Upper lobe of right lung (tissue), 1 donor: ENCODE results near the gene OAS1. TPM values are rescaled to one million over a fixed set of nuclear protein-coding genes. Genes with fewer than 3 reads are reported as not detected.

ENCODE experiments used
- ATAC-seq: fragments of 200-7000 bp; cut with Tn5 transposase; one replicate; pipeline ENCODE4 v1.9.1; 2020; ENCODE audit warnings: mild to moderate bottlenecking, moderate library complexity
- DNase-seq: peaks from one replicate; pipeline ENCODE4 v3.0.0-alpha.2; 2020
- H3K27ac ChIP-seq: fragments of 200-600 bp; one replicate; pipeline ENCODE4 v1.8.0; 2022
- H3K27me3 ChIP-seq: fragments of 200-600 bp; one replicate; pipeline ENCODE4 v1.8.0; 2022; ENCODE audit warnings: mild to moderate bottlenecking
- H3K36me3 ChIP-seq: fragments of 200-600 bp; one replicate; pipeline ENCODE4 v1.8.0; 2022
- H3K4me1 ChIP-seq: fragments of 200-600 bp; one replicate; pipeline ENCODE4 v1.8.0; 2022
- H3K4me3 ChIP-seq: fragments of 200-600 bp; one replicate; pipeline ENCODE4 v1.8.0; 2022; ENCODE audit warnings: mild to moderate bottlenecking
- H3K9me3 ChIP-seq: fragments of 200-600 bp; one replicate; pipeline ENCODE4 v1.8.0; 2022
- CTCF ChIP-seq: fragments of 200-600 bp; IDR thresholded peaks from one replicate; pipeline ENCODE4 v1.8.0; 2022; ENCODE audit warnings: antibody characterized with exemption
- intact Hi-C: fragments of 100-400 bp; cut with DNase I; formaldehyde crosslinking; loops from one replicate; pipeline ENCODE4 v1.11.0; 2022
- total RNA-seq: library from RNA; stranded (reverse); fragmentation: NEBNext Ultra II Directional; extraction: Animal tissue kit (Norgen Biotek cat#: 25700); gene quantifications from one replicate; pipeline ENCODE4 v1.2.1, GENCODE V29; 2021
- donor health status: DM: no; HTN: yes; CAD: no; lungs with severe emphysema.

OAS1 gene
- total RNA-seq, 1 donor from 2014 or later = 60.0 TPM

- no peak for DNase-seq
- no peak for TF ChIP-seq CTCF
- intact Hi-C loops = no loop called here
These were observed 23.6 kb downstream of the OAS1 start for GRCh38 chr12:112930350-112930749.

GRCh38 chr12:112932485-112933128 lies 25.8 kb downstream of the OAS1 start:
- no peak overlapping the region for H3K27ac ChIP-seq
- H3K9me3 ChIP-seq = no peaks in the 10 kb centered on the region
- no peak overlapping the region for H3K4me3 ChIP-seq
- no peaks in the 10 kb centered on the region for H3K27me3 ChIP-seq
- no peaks in the 10 kb centered on the region for H3K36me3 ChIP-seq
- no peak for ATAC-seq
- intact Hi-C loops = no loop called here
- no peak for DNase-seq
- no peak for TF ChIP-seq CTCF
- H3K4me1 ChIP-seq = no peaks in the 10 kb centered on the region

More at GRCh38 chr12:112930350-112930749, 23.6 kb downstream of the OAS1 start:
- H3K4me3 ChIP-seq = no peak overlapping the region
- no peak for ATAC-seq
- H3K36me3 ChIP-seq = no peaks in the 10 kb centered on the region
- H3K27ac ChIP-seq = no peak overlapping the region
- no peaks in the 10 kb centered on the region for H3K27me3 ChIP-seq
- peaks cover 4% of the 10 kb centered on the region for H3K4me1 ChIP-seq
- no peaks in the 10 kb centered on the region for H3K9me3 ChIP-seq

- intact Hi-C loops = no loop called here
- H3K36me3 ChIP-seq = no peaks in the 10 kb centered on the region
- no peak for TF ChIP-seq CTCF
- H3K4me1 ChIP-seq = no peaks in the 10 kb centered on the region
- ATAC-seq (no peak), DNase-seq (no peak)
- H3K4me3 ChIP-seq = no peak overlapping the region
- H3K9me3 ChIP-seq = no peaks in the 10 kb centered on the region
- no peak overlapping the region for H3K27ac ChIP-seq
- no peaks in the 10 kb centered on the region for H3K27me3 ChIP-seq
These were observed 26.4 kb downstream of the OAS1 start for GRCh38 chr12:112933129-112933505.

- TF ChIP-seq CTCF = no peak
- intact Hi-C loops = no loop called here
- H3K36me3 ChIP-seq = no peaks in the 10 kb centered on the region
- peaks cover 13% of the 10 kb centered on the region for H3K4me1 ChIP-seq
- ATAC-seq (no peak), DNase-seq (no peak)
- H3K27me3 ChIP-seq = no peaks in the 10 kb centered on the region
- H3K9me3 ChIP-seq = no peaks in the 10 kb centered on the region
- H3K4me3 ChIP-seq = no peak overlapping the region
- H3K27ac ChIP-seq = no peak overlapping the region
These were observed 29.5 kb downstream of the OAS1 start for GRCh38 chr12:112936264-112936663.

- ATAC-seq = no peak
These were observed 30.2 kb downstream of the OAS1 start for GRCh38 chr12:112936927-112937326.

More at GRCh38 chr12:112936927-112937326, 30.2 kb downstream of the OAS1 start:
- no peak overlapping the region for H3K27ac ChIP-seq
- no peaks in the 10 kb centered on the region for H3K27me3 ChIP-seq
- no peak for DNase-seq
- H3K4me1 ChIP-seq = peaks cover 13% of the 10 kb centered on the region
- H3K9me3 ChIP-seq = no peaks in the 10 kb centered on the region
- intact Hi-C loops = no loop called here
- H3K36me3 ChIP-seq = peaks cover 7% of the 10 kb centered on the region
- H3K4me3 ChIP-seq = no peak overlapping the region
- TF ChIP-seq CTCF = no peak
